Smooth muscle cell of the umbilical artery (primary cell): ENCODE data around the gene KCTD1. TPM values are rescaled to one million over a fixed set of nuclear protein-coding genes. Genes with fewer than 3 reads are reported as not detected.

Source experiments
- total RNA-seq: library from RNA; depleted of rRNA; stranded (reverse); fragments of >200 nt; gene quantifications from 2 replicates; pipeline ENCODE4 v1.2.3, GENCODE V29; 2014

The KCTD1 gene
- 8.0 and 23.3 TPM in 2 replicates for total RNA-seq

GRCh38 chr18:26548415-26549262, at the start of gene KCTD1:
KCTD1 (minus strand) TSS chr18:26548553; CDS start chr18:26548536, 17 bp downstream.

